SK-N-SH treated with all-trans-retinoic acid at 6 μM for 48 hours (cell line): Measurements from ENCODE around the gene GDF2.

ENCODE experiments used
- ATAC-seq: fragments of 200-7000 bp; cut with Tn5 transposase; 3 replicates; pipeline ENCODE4 v1.9.1; 2020; ENCODE audit warnings: mild to moderate bottlenecking, moderate library complexity
- ARNTL ChIP-seq: fragments of 450-650 bp; formaldehyde crosslinking; IDR thresholded peaks from 2 replicates; pipeline ENCODE4 v1.5.0; 2020; ENCODE audit warnings: low read depth, mild to moderate bottlenecking, moderate library complexity, borderline replicate concordance
- CSDC2 ChIP-seq: fragments of 250-450 bp; sonication (Bioruptor Pico); IDR thresholded peaks from 2 replicates; pipeline ENCODE4 v1.5.0; 2020; ENCODE audit warnings: mild to moderate bottlenecking, moderate library complexity
- ESRRG ChIP-seq: fragments of 250-450 bp; sonication (Bioruptor Pico); IDR thresholded peaks from 2 replicates; pipeline ENCODE4 v1.6.1; 2021; ENCODE audit warnings: mild to moderate bottlenecking
- ISL1 ChIP-seq: fragments of 250-450 bp; sonication (Bioruptor Pico); IDR thresholded peaks from 2 replicates; pipeline ENCODE4 v2.1.2; 2022; ENCODE audit warnings: mild to moderate bottlenecking, moderate library complexity
- OSR1 ChIP-seq: fragments of 250-450 bp; sonication (Bioruptor Pico); IDR thresholded peaks from 2 replicates; pipeline ENCODE4 v1.8.0; 2022; ENCODE audit warnings: moderate library complexity, mild to moderate bottlenecking, inconsistent platforms
- PPARA ChIP-seq: fragments of 250-450 bp; sonication (Bioruptor Pico); IDR thresholded peaks from 2 replicates; pipeline ENCODE4 v1.5.0; 2020; ENCODE audit warnings: mild to moderate bottlenecking, borderline replicate concordance
- RARB ChIP-seq: fragments of 250-450 bp; sonication (Bioruptor Pico); IDR thresholded peaks from 2 replicates; pipeline ENCODE4 v1.8.0; 2021; ENCODE audit warnings: mild to moderate bottlenecking, moderate library complexity
- SNAI2 ChIP-seq: fragments of 250-450 bp; sonication (Bioruptor Pico); IDR thresholded peaks from 2 replicates; pipeline ENCODE4 v1.5.0; 2020; ENCODE audit warnings: mild to moderate bottlenecking, moderate library complexity
- TOX ChIP-seq: fragments of 250-450 bp; sonication (Bioruptor Pico); IDR thresholded peaks from 2 replicates; pipeline ENCODE4 v1.8.0; 2021; ENCODE audit warnings: mild to moderate bottlenecking, moderate library complexity, borderline replicate concordance
- ZC3H10 ChIP-seq: fragments of 250-450 bp; sonication (Bioruptor Pico); IDR thresholded peaks from 2 replicates; pipeline ENCODE4 v1.5.1; 2021; ENCODE audit warnings: mild to moderate bottlenecking, moderate library complexity
- ZFP30 ChIP-seq: fragments of 450-650 bp; formaldehyde crosslinking; IDR thresholded peaks from 2 replicates; pipeline ENCODE4 v1.5.0; 2022; ENCODE audit warnings: mild to moderate bottlenecking, moderate library complexity
- ZNF565 ChIP-seq: fragments of 450-650 bp; formaldehyde crosslinking; conservative IDR thresholded peaks from 2 replicates; pipeline ENCODE4 v1.5.0; 2020; ENCODE audit warnings: low read depth, mild to moderate bottlenecking, moderate library complexity
- ZNF70 ChIP-seq: fragments of 450-650 bp; formaldehyde crosslinking; IDR thresholded peaks from 2 replicates; pipeline ENCODE4 v1.5.0; 2020; ENCODE audit warnings: mild to moderate bottlenecking, moderate library complexity
- ZNF8 ChIP-seq: fragments of 450-650 bp; formaldehyde crosslinking; IDR thresholded peaks from 2 replicates; pipeline ENCODE4 v1.5.0; 2020; ENCODE audit warnings: mild to moderate bottlenecking, moderate library complexity
- TF ChIP-seq, protein P1 (sequence below): fragments of 250-450 bp; sonication (Bioruptor Pico); IDR thresholded peaks from 2 replicates; pipeline ENCODE4 v1.8.0; 2020; ENCODE audit warnings: mild to moderate bottlenecking, moderate library complexity, borderline replicate concordance
- TF ChIP-seq, protein P2 (sequence below): fragments of 250-450 bp; sonication (Bioruptor Pico); IDR thresholded peaks from 2 replicates; pipeline ENCODE4 v1.5.0; 2020; ENCODE audit warnings: mild to moderate bottlenecking, moderate library complexity
- TF ChIP-seq, protein P3 (sequence below): fragments of 250-450 bp; sonication (Bioruptor Pico); IDR thresholded peaks from 2 replicates; pipeline ENCODE4 v1.8.0; 2021; ENCODE audit warnings: low read depth, mild to moderate bottlenecking, moderate library complexity, borderline replicate concordance
- TF ChIP-seq, protein P4 (sequence below): fragments of 250-450 bp; sonication (Bioruptor Pico); IDR thresholded peaks from 2 replicates; pipeline ENCODE4 v1.5.1; 2020; ENCODE audit warnings: low read depth, mild to moderate bottlenecking, moderate library complexity
- TF ChIP-seq, protein P5 (sequence below): fragments of 250-450 bp; sonication (Bioruptor Pico); IDR thresholded peaks from 2 replicates; pipeline ENCODE4 v1.5.1; 2021; ENCODE audit warnings: mild to moderate bottlenecking, moderate library complexity

GDF2 gene

DNA sequence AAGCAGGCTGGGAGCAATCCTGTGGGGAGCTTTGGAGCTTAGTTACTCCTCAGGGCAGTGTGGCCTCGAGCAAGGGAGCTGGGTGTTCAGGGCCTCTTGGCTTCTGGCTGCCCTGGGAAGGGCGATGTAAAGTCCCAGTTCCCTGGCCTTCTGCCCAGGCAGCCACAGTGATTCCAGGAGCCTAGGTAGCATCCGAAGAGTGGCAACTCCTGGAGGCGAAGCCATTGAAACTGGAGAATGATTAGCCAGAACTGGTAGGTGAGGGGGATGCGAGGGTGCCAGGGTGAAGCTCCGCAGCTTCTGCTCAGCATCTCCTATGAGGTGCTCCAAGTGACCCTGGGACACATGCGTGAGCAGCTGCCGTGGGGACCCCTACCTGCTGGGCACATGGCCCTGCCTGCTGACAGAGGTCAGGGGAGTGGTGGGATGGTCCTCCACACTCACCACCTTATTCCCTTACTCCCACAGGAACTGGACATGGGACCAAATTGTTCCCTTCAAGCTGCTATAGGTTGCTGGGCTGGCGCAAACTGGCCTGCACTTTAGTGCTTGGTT, 7.8 kb upstream of the GDF2 start (continued):
- TF ChIP-seq, protein P1, sequence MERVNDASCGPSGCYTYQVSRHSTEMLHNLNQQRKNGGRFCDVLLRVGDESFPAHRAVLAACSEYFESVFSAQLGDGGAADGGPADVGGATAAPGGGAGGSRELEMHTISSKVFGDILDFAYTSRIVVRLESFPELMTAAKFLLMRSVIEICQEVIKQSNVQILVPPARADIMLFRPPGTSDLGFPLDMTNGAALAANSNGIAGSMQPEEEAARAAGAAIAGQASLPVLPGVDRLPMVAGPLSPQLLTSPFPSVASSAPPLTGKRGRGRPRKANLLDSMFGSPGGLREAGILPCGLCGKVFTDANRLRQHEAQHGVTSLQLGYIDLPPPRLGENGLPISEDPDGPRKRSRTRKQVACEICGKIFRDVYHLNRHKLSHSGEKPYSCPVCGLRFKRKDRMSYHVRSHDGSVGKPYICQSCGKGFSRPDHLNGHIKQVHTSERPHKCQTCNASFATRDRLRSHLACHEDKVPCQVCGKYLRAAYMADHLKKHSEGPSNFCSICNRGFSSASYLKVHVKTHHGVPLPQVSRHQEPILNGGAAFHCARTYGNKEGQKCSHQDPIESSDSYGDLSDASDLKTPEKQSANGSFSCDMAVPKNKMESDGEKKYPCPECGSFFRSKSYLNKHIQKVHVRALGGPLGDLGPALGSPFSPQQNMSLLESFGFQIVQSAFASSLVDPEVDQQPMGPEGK (CRISPR knock-in tag): no peak
- no peak for TF ChIP-seq ZNF8
- no peak for TF ChIP-seq ISL1 (CRISPR knock-in tag)

DNA sequence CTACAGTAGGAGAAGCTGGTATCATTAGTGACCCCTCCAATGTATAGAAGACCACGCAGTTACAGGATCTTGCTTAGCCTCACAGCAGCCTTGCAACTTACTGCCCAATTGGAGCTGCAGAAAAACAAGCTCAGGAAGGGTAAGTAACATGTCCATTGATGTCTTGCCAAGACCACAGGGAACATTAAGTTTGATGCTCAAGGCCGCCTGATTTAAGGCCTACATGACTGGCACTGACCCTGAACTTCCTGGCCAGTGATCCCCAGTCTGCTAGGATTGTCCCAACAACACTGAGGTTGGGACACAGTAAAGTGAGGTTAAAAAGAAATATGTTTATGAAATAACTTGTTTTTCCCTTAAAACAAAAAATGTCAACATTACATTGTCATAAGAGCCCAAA, 6.8 kb upstream of the GDF2 start:
- ATAC-seq: no peak
- TF ChIP-seq ZC3H10: no peak
- TF ChIP-seq, protein P2, sequence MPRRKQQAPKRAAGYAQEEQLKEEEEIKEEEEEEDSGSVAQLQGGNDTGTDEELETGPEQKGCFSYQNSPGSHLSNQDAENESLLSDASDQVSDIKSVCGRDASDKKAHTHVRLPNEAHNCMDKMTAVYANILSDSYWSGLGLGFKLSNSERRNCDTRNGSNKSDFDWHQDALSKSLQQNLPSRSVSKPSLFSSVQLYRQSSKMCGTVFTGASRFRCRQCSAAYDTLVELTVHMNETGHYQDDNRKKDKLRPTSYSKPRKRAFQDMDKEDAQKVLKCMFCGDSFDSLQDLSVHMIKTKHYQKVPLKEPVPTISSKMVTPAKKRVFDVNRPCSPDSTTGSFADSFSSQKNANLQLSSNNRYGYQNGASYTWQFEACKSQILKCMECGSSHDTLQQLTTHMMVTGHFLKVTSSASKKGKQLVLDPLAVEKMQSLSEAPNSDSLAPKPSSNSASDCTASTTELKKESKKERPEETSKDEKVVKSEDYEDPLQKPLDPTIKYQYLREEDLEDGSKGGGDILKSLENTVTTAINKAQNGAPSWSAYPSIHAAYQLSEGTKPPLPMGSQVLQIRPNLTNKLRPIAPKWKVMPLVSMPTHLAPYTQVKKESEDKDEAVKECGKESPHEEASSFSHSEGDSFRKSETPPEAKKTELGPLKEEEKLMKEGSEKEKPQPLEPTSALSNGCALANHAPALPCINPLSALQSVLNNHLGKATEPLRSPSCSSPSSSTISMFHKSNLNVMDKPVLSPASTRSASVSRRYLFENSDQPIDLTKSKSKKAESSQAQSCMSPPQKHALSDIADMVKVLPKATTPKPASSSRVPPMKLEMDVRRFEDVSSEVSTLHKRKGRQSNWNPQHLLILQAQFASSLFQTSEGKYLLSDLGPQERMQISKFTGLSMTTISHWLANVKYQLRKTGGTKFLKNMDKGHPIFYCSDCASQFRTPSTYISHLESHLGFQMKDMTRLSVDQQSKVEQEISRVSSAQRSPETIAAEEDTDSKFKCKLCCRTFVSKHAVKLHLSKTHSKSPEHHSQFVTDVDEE: no peak
- no peak for TF ChIP-seq RARB (CRISPR knock-in tag)
- TF ChIP-seq, protein P3, sequence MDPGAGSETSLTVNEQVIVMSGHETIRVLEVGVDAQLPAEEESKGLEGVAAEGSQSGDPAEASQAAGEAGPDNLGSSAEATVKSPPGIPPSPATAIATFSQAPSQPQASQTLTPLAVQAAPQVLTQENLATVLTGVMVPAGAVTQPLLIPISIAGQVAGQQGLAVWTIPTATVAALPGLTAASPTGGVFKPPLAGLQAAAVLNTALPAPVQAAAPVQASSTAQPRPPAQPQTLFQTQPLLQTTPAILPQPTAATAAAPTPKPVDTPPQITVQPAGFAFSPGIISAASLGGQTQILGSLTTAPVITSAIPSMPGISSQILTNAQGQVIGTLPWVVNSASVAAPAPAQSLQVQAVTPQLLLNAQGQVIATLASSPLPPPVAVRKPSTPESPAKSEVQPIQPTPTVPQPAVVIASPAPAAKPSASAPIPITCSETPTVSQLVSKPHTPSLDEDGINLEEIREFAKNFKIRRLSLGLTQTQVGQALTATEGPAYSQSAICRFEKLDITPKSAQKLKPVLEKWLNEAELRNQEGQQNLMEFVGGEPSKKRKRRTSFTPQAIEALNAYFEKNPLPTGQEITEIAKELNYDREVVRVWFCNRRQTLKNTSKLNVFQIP (CRISPR knock-in tag): no peak
- no peak for TF ChIP-seq ISL1 (CRISPR knock-in tag)
- no peak for TF ChIP-seq ZNF70 (CRISPR knock-in tag)
- TF ChIP-seq OSR1: no peak
- no peak for TF ChIP-seq PPARA (CRISPR knock-in tag)
- TF ChIP-seq, protein P4, sequence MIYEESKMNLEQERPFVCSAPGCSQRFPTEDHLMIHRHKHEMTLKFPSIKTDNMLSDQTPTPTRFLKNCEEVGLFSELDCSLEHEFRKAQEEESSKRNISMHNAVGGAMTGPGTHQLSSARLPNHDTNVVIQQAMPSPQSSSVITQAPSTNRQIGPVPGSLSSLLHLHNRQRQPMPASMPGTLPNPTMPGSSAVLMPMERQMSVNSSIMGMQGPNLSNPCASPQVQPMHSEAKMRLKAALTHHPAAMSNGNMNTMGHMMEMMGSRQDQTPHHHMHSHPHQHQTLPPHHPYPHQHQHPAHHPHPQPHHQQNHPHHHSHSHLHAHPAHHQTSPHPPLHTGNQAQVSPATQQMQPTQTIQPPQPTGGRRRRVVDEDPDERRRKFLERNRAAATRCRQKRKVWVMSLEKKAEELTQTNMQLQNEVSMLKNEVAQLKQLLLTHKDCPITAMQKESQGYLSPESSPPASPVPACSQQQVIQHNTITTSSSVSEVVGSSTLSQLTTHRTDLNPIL (CRISPR knock-in tag): no peak
- TF ChIP-seq SNAI2 (CRISPR knock-in tag): no peak
- TF ChIP-seq, protein P1 (CRISPR knock-in tag): no peak
- TF ChIP-seq ZNF565 (CRISPR knock-in tag): no peak
- TF ChIP-seq ESRRG (CRISPR knock-in tag): no peak
- no peak for TF ChIP-seq CSDC2 (CRISPR knock-in tag)
- no peak for TF ChIP-seq ZFP30
- TF ChIP-seq, protein P5, sequence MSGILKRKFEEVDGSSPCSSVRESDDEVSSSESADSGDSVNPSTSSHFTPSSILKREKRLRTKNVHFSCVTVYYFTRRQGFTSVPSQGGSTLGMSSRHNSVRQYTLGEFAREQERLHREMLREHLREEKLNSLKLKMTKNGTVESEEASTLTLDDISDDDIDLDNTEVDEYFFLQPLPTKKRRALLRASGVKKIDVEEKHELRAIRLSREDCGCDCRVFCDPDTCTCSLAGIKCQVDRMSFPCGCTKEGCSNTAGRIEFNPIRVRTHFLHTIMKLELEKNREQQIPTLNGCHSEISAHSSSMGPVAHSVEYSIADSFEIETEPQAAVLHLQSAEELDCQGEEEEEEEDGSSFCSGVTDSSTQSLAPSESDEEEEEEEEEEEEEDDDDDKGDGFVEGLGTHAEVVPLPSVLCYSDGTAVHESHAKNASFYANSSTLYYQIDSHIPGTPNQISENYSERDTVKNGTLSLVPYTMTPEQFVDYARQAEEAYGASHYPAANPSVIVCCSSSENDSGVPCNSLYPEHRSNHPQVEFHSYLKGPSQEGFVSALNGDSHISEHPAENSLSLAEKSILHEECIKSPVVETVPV: no peak
- no peak for TF ChIP-seq TOX (CRISPR knock-in tag)
- no peak for TF ChIP-seq ARNTL (CRISPR knock-in tag)

DNA sequence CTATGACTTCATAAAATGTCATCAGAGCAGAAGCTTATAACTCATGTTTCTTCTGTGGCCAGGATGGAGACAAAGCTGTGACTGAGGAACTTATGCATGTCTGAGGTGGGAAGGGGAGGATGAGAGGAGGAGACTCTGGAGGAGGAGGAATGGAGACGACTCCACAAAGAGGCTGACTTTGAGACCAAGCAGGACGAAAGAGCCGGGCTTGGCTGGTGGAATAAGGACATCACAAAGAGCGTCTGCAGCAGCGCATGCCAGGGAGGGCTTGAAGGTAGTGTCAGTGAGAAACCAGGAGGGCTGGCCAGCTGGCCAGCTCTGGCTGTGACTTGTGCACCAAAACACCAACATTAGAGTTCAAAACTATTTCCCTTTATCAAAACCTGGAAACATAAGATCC, 6.1 kb upstream of the GDF2 start:
- ATAC-seq: no peak
- TF ChIP-seq ARNTL (CRISPR knock-in tag): no peak
- no peak for TF ChIP-seq RARB (CRISPR knock-in tag)
- TF ChIP-seq ZNF8: no peak
- TF ChIP-seq ZNF565 (CRISPR knock-in tag): no peak
- TF ChIP-seq OSR1: no peak
- no peak for TF ChIP-seq CSDC2 (CRISPR knock-in tag)
- TF ChIP-seq, protein P2: no peak
- TF ChIP-seq, protein P4 (CRISPR knock-in tag): no peak
- TF ChIP-seq ESRRG (CRISPR knock-in tag): no peak
- TF ChIP-seq ZNF70 (CRISPR knock-in tag): no peak
- no peak for TF ChIP-seq TOX (CRISPR knock-in tag)
- no peak for TF ChIP-seq ISL1 (CRISPR knock-in tag)
- no peak for TF ChIP-seq PPARA (CRISPR knock-in tag)
